Neural cell (in vitro differentiated cells): ENCODE measurements around the gene HOXC12.

Experiments used
- POLR2AphosphoS5 ChIP-seq: IDR thresholded peaks from 2 replicates; pipeline ENCODE4 v1.6.1; 2012
- RAD21 ChIP-seq: fragments of 450-650 bp; conservative IDR thresholded peaks from 2 replicates; pipeline ENCODE4 v1.6.1; 2014; ENCODE audit warnings: antibody characterized with exemption, mild to moderate bottlenecking, moderate library complexity
- REST ChIP-seq: IDR thresholded peaks from 2 replicates; pipeline ENCODE4 v1.6.1; 2012; ENCODE audit warnings: borderline replicate concordance
- SMC3 ChIP-seq: fragments of 450-650 bp; conservative IDR thresholded peaks from 2 replicates; pipeline ENCODE4 v1.6.1; 2014; ENCODE audit warnings: antibody characterized with exemption, mild to moderate bottlenecking, moderate library complexity; ENCODE audit not compliant: poor library complexity
- TF ChIP-seq, protein P1 (sequence below): fragments of 450-650 bp; IDR thresholded peaks from 2 replicates; pipeline ENCODE4 v1.5.1; 2014; ENCODE audit warnings: antibody characterized with exemption, mild to moderate bottlenecking, moderate library complexity; ENCODE audit not compliant: poor library complexity, severe bottlenecking

DNA sequence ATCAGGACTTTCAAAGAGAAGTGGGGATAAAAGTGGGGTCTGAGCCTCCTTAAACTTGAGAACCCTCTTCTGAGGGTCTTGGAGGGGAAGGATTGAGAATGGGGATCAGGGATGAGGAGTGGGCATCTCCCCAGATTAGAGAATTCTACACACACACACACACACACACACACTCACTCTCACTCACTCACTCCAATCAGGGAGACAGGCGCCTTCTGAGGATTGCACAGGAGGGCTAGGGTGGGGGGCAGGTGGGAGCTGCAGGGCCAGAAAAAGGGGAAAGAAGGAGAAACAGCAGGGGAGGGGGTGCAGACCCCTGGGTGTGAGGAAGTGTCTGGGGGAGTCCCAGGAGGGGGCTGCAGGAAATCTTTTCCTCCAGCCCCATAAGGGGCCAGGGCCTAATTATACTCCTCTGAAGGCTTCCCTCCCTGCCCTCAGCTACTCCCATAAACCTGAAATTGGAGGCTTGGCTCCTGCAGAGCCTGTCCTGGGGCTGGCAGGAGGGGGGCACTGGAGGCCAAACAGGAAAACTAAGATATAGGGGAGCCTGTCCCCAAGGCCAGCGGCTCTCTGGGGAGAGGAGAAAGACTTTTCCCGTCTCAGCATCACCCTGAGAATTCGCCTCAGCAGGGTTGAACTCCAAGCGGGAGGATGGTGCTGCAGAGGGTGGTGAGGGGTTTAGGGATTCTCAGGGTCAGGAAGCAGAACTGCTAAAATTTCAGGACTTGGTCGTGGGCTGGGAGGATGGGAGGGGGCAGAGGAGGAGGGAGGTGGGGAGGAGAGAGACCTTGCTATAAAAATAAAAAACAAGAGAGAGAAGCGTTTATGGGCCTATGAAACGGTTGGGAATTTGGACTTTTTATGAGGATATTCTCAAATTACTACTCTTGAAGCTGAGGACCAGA is 46.8 kb downstream of the HOXC12 start:
- TF ChIP-seq, protein P1, sequence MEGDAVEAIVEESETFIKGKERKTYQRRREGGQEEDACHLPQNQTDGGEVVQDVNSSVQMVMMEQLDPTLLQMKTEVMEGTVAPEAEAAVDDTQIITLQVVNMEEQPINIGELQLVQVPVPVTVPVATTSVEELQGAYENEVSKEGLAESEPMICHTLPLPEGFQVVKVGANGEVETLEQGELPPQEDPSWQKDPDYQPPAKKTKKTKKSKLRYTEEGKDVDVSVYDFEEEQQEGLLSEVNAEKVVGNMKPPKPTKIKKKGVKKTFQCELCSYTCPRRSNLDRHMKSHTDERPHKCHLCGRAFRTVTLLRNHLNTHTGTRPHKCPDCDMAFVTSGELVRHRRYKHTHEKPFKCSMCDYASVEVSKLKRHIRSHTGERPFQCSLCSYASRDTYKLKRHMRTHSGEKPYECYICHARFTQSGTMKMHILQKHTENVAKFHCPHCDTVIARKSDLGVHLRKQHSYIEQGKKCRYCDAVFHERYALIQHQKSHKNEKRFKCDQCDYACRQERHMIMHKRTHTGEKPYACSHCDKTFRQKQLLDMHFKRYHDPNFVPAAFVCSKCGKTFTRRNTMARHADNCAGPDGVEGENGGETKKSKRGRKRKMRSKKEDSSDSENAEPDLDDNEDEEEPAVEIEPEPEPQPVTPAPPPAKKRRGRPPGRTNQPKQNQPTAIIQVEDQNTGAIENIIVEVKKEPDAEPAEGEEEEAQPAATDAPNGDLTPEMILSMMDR = no peak
- no peak for TF ChIP-seq RAD21
- TF ChIP-seq REST = no peak
- no peak for TF ChIP-seq POLR2AphosphoS5
- TF ChIP-seq SMC3 = no peak
